SK-N-SH treated with all-trans-retinoic acid at 6 μM for 48 hours (cell line): ENCODE measurements around the gene HUS1.

Experiments used
- ATAC-seq: fragments of 200-7000 bp; cut with Tn5 transposase; 3 replicates; pipeline ENCODE4 v1.9.1; 2020; ENCODE audit warnings: mild to moderate bottlenecking, moderate library complexity
- BACH2 ChIP-seq: fragments of 250-450 bp; sonication (Bioruptor Pico); IDR thresholded peaks from 2 replicates; pipeline ENCODE4 v1.9.0; 2021; ENCODE audit warnings: mild to moderate bottlenecking, borderline replicate concordance
- CSDC2 ChIP-seq: fragments of 250-450 bp; sonication (Bioruptor Pico); IDR thresholded peaks from 2 replicates; pipeline ENCODE4 v1.5.0; 2020; ENCODE audit warnings: mild to moderate bottlenecking, moderate library complexity
- ESRRG ChIP-seq: fragments of 250-450 bp; sonication (Bioruptor Pico); IDR thresholded peaks from 2 replicates; pipeline ENCODE4 v1.6.1; 2021; ENCODE audit warnings: mild to moderate bottlenecking
- GLIS3 ChIP-seq: fragments of 250-450 bp; sonication (Bioruptor Pico); IDR thresholded peaks from 2 replicates; pipeline ENCODE4 v1.5.0; 2020; ENCODE audit warnings: mild to moderate bottlenecking, moderate library complexity
- ISL1 ChIP-seq: fragments of 250-450 bp; sonication (Bioruptor Pico); IDR thresholded peaks from 2 replicates; pipeline ENCODE4 v2.1.2; 2022; ENCODE audit warnings: mild to moderate bottlenecking, moderate library complexity
- OSR1 ChIP-seq: fragments of 250-450 bp; sonication (Bioruptor Pico); IDR thresholded peaks from 2 replicates; pipeline ENCODE4 v1.8.0; 2022; ENCODE audit warnings: moderate library complexity, mild to moderate bottlenecking, inconsistent platforms
- RARB ChIP-seq: fragments of 250-450 bp; sonication (Bioruptor Pico); IDR thresholded peaks from 2 replicates; pipeline ENCODE4 v1.8.0; 2021; ENCODE audit warnings: mild to moderate bottlenecking, moderate library complexity
- SNAI2 ChIP-seq: fragments of 250-450 bp; sonication (Bioruptor Pico); IDR thresholded peaks from 2 replicates; pipeline ENCODE4 v1.5.0; 2020; ENCODE audit warnings: mild to moderate bottlenecking, moderate library complexity
- TCF4 ChIP-seq: fragments of 250-450 bp; sonication (Bioruptor Pico); IDR thresholded peaks from 2 replicates; pipeline ENCODE4 v1.8.0; 2021; ENCODE audit warnings: mild to moderate bottlenecking, moderate library complexity, borderline replicate concordance
- TOX ChIP-seq: fragments of 250-450 bp; sonication (Bioruptor Pico); IDR thresholded peaks from 2 replicates; pipeline ENCODE4 v1.8.0; 2021; ENCODE audit warnings: mild to moderate bottlenecking, moderate library complexity, borderline replicate concordance
- ZC3H10 ChIP-seq: fragments of 250-450 bp; sonication (Bioruptor Pico); IDR thresholded peaks from 2 replicates; pipeline ENCODE4 v1.5.1; 2021; ENCODE audit warnings: mild to moderate bottlenecking, moderate library complexity
- ZFP3 ChIP-seq: fragments of 250-450 bp; sonication (Bioruptor Pico); IDR thresholded peaks from 2 replicates; pipeline ENCODE4 v1.5.0; 2020; ENCODE audit warnings: mild to moderate bottlenecking, moderate library complexity
- ZFP30 ChIP-seq: fragments of 450-650 bp; formaldehyde crosslinking; IDR thresholded peaks from 2 replicates; pipeline ENCODE4 v1.5.0; 2022; ENCODE audit warnings: mild to moderate bottlenecking, moderate library complexity
- ZNF565 ChIP-seq: fragments of 450-650 bp; formaldehyde crosslinking; conservative IDR thresholded peaks from 2 replicates; pipeline ENCODE4 v1.5.0; 2020; ENCODE audit warnings: low read depth, mild to moderate bottlenecking, moderate library complexity
- ZNF70 ChIP-seq: fragments of 450-650 bp; formaldehyde crosslinking; IDR thresholded peaks from 2 replicates; pipeline ENCODE4 v1.5.0; 2020; ENCODE audit warnings: mild to moderate bottlenecking, moderate library complexity
- ZNF8 ChIP-seq: fragments of 450-650 bp; formaldehyde crosslinking; IDR thresholded peaks from 2 replicates; pipeline ENCODE4 v1.5.0; 2020; ENCODE audit warnings: mild to moderate bottlenecking, moderate library complexity
- TF ChIP-seq, protein P1 (sequence below): fragments of 250-450 bp; sonication (Bioruptor Pico); IDR thresholded peaks from 2 replicates; pipeline ENCODE4 v1.8.0; 2020; ENCODE audit warnings: mild to moderate bottlenecking, moderate library complexity, borderline replicate concordance
- TF ChIP-seq, protein P2 (sequence below): fragments of 250-450 bp; sonication (Bioruptor Pico); IDR thresholded peaks from 2 replicates; pipeline ENCODE4 v1.8.0; 2021; ENCODE audit warnings: low read depth, mild to moderate bottlenecking, moderate library complexity, borderline replicate concordance
- TF ChIP-seq, protein P3 (sequence below): fragments of 250-450 bp; sonication (Bioruptor Pico); IDR thresholded peaks from 2 replicates; pipeline ENCODE4 v1.5.1; 2021; ENCODE audit warnings: mild to moderate bottlenecking, moderate library complexity
- TF ChIP-seq, protein P4 (sequence below): fragments of 250-450 bp; sonication (Bioruptor Pico); IDR thresholded peaks from 2 replicates; pipeline ENCODE4 v1.5.1; 2020; ENCODE audit warnings: low read depth, mild to moderate bottlenecking, moderate library complexity
- TF ChIP-seq, protein P5 (sequence below): fragments of 250-450 bp; sonication (Bioruptor Pico); IDR thresholded peaks from 2 replicates; pipeline ENCODE4 v1.5.0; 2020; ENCODE audit warnings: mild to moderate bottlenecking, moderate library complexity

Gene HUS1

DNA sequence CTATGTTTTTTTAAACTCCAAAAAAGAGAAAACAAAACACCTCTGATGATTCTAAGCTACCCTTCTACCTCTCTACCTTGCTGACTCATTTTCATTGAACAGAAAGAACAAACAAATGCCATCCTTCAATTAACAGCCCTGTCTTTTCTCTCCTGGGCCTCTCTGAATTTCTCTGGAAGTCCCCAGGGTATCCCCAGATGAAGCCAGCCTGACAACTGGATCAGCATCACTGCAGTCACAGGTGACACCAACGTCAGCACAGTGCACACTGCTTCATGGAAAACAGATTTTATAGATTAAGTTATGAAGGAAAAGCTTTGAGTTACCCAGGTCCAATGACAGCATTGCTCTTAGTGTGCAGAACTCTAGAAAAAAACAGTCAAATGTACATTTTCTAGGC, 5.7 kb downstream of the HUS1 start:
- TF ChIP-seq, protein P1, sequence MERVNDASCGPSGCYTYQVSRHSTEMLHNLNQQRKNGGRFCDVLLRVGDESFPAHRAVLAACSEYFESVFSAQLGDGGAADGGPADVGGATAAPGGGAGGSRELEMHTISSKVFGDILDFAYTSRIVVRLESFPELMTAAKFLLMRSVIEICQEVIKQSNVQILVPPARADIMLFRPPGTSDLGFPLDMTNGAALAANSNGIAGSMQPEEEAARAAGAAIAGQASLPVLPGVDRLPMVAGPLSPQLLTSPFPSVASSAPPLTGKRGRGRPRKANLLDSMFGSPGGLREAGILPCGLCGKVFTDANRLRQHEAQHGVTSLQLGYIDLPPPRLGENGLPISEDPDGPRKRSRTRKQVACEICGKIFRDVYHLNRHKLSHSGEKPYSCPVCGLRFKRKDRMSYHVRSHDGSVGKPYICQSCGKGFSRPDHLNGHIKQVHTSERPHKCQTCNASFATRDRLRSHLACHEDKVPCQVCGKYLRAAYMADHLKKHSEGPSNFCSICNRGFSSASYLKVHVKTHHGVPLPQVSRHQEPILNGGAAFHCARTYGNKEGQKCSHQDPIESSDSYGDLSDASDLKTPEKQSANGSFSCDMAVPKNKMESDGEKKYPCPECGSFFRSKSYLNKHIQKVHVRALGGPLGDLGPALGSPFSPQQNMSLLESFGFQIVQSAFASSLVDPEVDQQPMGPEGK (CRISPR knock-in tag), result no peak
- no peak for TF ChIP-seq RARB
- no peak for TF ChIP-seq SNAI2
- TF ChIP-seq, protein P2, sequence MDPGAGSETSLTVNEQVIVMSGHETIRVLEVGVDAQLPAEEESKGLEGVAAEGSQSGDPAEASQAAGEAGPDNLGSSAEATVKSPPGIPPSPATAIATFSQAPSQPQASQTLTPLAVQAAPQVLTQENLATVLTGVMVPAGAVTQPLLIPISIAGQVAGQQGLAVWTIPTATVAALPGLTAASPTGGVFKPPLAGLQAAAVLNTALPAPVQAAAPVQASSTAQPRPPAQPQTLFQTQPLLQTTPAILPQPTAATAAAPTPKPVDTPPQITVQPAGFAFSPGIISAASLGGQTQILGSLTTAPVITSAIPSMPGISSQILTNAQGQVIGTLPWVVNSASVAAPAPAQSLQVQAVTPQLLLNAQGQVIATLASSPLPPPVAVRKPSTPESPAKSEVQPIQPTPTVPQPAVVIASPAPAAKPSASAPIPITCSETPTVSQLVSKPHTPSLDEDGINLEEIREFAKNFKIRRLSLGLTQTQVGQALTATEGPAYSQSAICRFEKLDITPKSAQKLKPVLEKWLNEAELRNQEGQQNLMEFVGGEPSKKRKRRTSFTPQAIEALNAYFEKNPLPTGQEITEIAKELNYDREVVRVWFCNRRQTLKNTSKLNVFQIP (CRISPR knock-in tag), result no peak
- no peak for TF ChIP-seq ISL1
- TF ChIP-seq, protein P3, sequence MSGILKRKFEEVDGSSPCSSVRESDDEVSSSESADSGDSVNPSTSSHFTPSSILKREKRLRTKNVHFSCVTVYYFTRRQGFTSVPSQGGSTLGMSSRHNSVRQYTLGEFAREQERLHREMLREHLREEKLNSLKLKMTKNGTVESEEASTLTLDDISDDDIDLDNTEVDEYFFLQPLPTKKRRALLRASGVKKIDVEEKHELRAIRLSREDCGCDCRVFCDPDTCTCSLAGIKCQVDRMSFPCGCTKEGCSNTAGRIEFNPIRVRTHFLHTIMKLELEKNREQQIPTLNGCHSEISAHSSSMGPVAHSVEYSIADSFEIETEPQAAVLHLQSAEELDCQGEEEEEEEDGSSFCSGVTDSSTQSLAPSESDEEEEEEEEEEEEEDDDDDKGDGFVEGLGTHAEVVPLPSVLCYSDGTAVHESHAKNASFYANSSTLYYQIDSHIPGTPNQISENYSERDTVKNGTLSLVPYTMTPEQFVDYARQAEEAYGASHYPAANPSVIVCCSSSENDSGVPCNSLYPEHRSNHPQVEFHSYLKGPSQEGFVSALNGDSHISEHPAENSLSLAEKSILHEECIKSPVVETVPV (CRISPR knock-in tag), result no peak
- TF ChIP-seq OSR1 (CRISPR knock-in tag), result no peak
- TF ChIP-seq, protein P4, sequence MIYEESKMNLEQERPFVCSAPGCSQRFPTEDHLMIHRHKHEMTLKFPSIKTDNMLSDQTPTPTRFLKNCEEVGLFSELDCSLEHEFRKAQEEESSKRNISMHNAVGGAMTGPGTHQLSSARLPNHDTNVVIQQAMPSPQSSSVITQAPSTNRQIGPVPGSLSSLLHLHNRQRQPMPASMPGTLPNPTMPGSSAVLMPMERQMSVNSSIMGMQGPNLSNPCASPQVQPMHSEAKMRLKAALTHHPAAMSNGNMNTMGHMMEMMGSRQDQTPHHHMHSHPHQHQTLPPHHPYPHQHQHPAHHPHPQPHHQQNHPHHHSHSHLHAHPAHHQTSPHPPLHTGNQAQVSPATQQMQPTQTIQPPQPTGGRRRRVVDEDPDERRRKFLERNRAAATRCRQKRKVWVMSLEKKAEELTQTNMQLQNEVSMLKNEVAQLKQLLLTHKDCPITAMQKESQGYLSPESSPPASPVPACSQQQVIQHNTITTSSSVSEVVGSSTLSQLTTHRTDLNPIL (CRISPR knock-in tag), result no peak
- TF ChIP-seq, protein P5, sequence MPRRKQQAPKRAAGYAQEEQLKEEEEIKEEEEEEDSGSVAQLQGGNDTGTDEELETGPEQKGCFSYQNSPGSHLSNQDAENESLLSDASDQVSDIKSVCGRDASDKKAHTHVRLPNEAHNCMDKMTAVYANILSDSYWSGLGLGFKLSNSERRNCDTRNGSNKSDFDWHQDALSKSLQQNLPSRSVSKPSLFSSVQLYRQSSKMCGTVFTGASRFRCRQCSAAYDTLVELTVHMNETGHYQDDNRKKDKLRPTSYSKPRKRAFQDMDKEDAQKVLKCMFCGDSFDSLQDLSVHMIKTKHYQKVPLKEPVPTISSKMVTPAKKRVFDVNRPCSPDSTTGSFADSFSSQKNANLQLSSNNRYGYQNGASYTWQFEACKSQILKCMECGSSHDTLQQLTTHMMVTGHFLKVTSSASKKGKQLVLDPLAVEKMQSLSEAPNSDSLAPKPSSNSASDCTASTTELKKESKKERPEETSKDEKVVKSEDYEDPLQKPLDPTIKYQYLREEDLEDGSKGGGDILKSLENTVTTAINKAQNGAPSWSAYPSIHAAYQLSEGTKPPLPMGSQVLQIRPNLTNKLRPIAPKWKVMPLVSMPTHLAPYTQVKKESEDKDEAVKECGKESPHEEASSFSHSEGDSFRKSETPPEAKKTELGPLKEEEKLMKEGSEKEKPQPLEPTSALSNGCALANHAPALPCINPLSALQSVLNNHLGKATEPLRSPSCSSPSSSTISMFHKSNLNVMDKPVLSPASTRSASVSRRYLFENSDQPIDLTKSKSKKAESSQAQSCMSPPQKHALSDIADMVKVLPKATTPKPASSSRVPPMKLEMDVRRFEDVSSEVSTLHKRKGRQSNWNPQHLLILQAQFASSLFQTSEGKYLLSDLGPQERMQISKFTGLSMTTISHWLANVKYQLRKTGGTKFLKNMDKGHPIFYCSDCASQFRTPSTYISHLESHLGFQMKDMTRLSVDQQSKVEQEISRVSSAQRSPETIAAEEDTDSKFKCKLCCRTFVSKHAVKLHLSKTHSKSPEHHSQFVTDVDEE, result no peak
- no peak for TF ChIP-seq BACH2 (CRISPR knock-in tag)
- TF ChIP-seq ZC3H10 (CRISPR knock-in tag), result no peak
- ATAC-seq, result no peak

DNA sequence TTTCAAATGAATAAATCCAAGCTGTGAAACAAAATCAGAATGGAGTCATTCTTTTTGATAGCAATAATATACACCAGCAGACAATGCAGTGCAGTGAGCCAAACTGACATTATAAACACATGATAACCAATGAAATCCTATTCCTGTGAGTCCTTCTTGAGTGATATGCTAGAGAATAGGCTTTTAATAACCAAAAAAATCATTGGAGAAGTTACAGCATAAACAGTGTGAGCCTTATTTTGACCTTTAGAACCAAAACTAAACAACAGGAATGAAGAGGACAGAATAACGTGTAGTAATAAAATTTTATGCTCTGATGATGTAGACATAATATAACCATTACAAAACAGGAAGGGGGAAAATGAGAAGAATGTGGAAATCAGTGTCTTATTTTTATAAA, 8.7 kb downstream of the HUS1 start:
- ATAC-seq, result no peak
- TF ChIP-seq ZNF8 (CRISPR knock-in tag) (no peak), ESRRG (CRISPR knock-in tag) (no peak), ZFP30 (CRISPR knock-in tag) (no peak), CSDC2 (CRISPR knock-in tag) (no peak), BACH2 (CRISPR knock-in tag) (no peak), ZFP3 (no peak), ZC3H10 (CRISPR knock-in tag) (no peak), OSR1 (CRISPR knock-in tag) (no peak), GLIS3 (no peak), ZNF70 (CRISPR knock-in tag) (no peak), ZNF565 (CRISPR knock-in tag) (no peak), ISL1 (no peak), TOX (CRISPR knock-in tag) (no peak)

DNA sequence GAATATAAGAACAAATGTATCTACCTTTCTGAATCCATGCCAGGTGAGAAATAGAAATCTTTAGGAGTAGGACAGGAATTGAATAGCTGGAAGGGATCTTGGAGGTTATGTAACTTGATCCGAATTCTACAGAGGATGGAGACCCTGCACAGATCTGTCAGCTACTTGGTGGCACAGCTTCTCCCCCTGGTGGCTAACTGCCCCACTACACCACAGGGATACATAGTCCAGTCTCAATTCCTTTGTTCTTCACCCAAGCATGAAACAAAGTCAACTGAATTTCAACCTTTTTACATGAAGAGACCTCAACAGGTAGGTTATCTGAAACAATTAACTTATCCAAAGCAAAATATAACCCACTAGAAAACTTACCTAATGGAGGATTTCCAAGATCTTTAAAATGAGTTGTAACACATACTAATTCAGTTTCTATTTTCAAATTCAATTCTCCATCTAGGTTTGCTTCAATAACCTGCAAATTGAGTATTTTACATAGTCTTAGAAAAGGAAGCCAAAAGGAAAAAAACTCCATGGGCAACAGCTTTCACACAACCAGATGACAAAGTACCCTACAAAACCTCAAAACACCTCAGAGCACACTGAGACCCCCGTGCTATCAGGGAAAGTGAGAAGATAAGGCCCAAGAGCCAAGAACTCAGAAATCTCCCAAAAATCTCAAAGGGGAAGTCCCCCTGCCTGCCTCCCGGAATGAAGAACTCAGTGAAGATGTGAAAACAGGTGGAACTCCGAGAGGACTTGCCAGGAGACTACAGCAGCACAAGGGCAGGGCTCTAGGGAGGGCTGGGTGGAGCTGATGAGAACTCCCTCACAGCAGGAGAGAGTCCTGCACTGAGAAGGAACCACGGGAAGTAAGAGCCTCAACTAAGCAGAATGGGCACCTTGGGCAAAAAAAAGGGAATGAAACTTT, 10.3 kb downstream of the HUS1 start:
- TF ChIP-seq SNAI2 (no peak), ZNF565 (CRISPR knock-in tag) (no peak), ESRRG (CRISPR knock-in tag) (no peak), CSDC2 (CRISPR knock-in tag) (no peak), ISL1 (no peak), OSR1 (CRISPR knock-in tag) (no peak), ZFP3 (no peak), TCF4 (CRISPR knock-in tag) (no peak)
- TF ChIP-seq, protein P5, result no peak
- peak; percentile 94 for ATAC-seq
